ENCODE measurements around the gene RAB27B. TPM values are rescaled to one million over a fixed set of nuclear protein-coding genes. Genes with fewer than 3 reads are reported as not detected.

RAB27B gene
- 9.3 and 9.8 TPM in 2 replicates for total RNA-seq

GRCh38 chr18:54828281-54828881 is at the start of gene RAB27B:
Gene RAB27B, plus strand, starts transcription at chr18:54828477. Its CDS starts 49,109 bp downstream, at chr18:54877586.

Other genes starting within 250 kb of the RAB27B start
- not detected in 2 replicates for gene DYNAP, start 237.2 kb upstream of the RAB27B start, total RNA-seq
- 0.43 and 0.79 TPM in 2 replicates for gene CCDC68, start 131.0 kb downstream of the RAB27B start, total RNA-seq

All from placental epithelial cell (primary cell).